H1 (cell line): Measurements from ENCODE around the gene TANC1. TPM values are rescaled to one million over a fixed set of nuclear protein-coding genes. Genes with fewer than 3 reads are reported as not detected.

Source experiments
- CTCF ChIA-PET: fragments of 300-600 bp; sonication (Branson Sonifier 250); formaldehyde crosslinking; loops from one replicate; lab custom pipeline; 2021; ENCODE audit not compliant: partially characterized antibody; lab: Charles Lee
- POLR2A ChIA-PET: fragments of 300-600 bp; sonication (Branson Sonifier 250); formaldehyde crosslinking; loops from one replicate; lab custom pipeline; 2021; ENCODE audit warnings: inconsistent platforms; ENCODE audit not compliant: partially characterized antibody; lab: Charles Lee
- DNase-seq, 2 experiments: peaks; one replicate each; pipeline versions ENCODE4 v3.0.0 to v3.0.0-alpha.2; 2010 to 2022; ENCODE audit warnings: low spot score in 2 of 2, low read depth in 1 of 2, mixed read lengths in 1 of 2
- FAIRE-seq: peaks from 2 replicates; lab custom pipeline; 2011; peaks lifted over from hg19 to GRCh38; lab: Jason Lieb, UNC
- H2AFZ ChIP-seq: 2 replicates; pipeline ENCODE4 v1.8.1; 2012; ENCODE audit warnings: low read length, inconsistent platforms
- H2AK5ac ChIP-seq: 2 replicates; pipeline ENCODE4 v1.6.1; 2013; ENCODE audit warnings: low read depth, low read length
- H2BK120ac ChIP-seq: replicated peaks from 2 replicates; pipeline ENCODE3; 2013; ENCODE audit warnings: low read depth, low read length, inconsistent platforms
- H2BK12ac ChIP-seq: 2 replicates; pipeline ENCODE4 v1.6.1; 2013; ENCODE audit warnings: low read depth, low read length
- H2BK15ac ChIP-seq: 2 replicates; pipeline ENCODE4 v1.6.1; 2013; ENCODE audit warnings: low read length
- H2BK20ac ChIP-seq: 2 replicates; pipeline ENCODE4 v1.6.1; 2013; ENCODE audit warnings: low read length
- H2BK5ac ChIP-seq: 2 replicates; pipeline ENCODE4 v1.6.1; 2013; ENCODE audit warnings: low read depth, low read length
- H3K14ac ChIP-seq: 2 replicates; pipeline ENCODE4 v1.6.1; 2013; ENCODE audit warnings: inconsistent platforms; ENCODE audit not compliant: insufficient read length
- H3K18ac ChIP-seq: 2 replicates; pipeline ENCODE4 v1.6.1; 2013; ENCODE audit warnings: low read length; ENCODE audit errors: extremely low read depth
- H3K23ac ChIP-seq: 2 replicates; pipeline ENCODE4 v1.6.1; 2013; ENCODE audit warnings: inconsistent platforms; ENCODE audit not compliant: insufficient read length
- H3K23me2 ChIP-seq: 2 replicates; pipeline ENCODE4 v1.6.1; 2013; ENCODE audit warnings: low read depth, low read length
- H3K27ac ChIP-seq: 2 replicates; pipeline ENCODE4 v1.6.1; 2011; ENCODE audit warnings: low read depth, low read length, inconsistent platforms
- H3K27me3 ChIP-seq, 4 experiments: replicated peaks in 1 of 4; 1 replicate in 1 of 4; 2 replicates in 3 of 4; pipeline versions ENCODE4 v1.6.1 to v1.8.1; 2011 to 2013; ENCODE audit warnings: low read length in 3 of 4, mild to moderate bottlenecking in 3 of 4, inconsistent platforms in 2 of 4, mixed read lengths in 2 of 4, moderate library complexity in 1 of 4; ENCODE audit not compliant: control insufficient read depth in 3 of 4, insufficient read depth in 3 of 4; ENCODE audit errors: extremely low read depth in 1 of 4
- H3K36me3 ChIP-seq, 4 experiments: 2 replicates each; pipeline versions ENCODE4 v1.6.1 to v1.8.1; 2011 to 2013; ENCODE audit warnings: mild to moderate bottlenecking in 4 of 4, low read length in 3 of 4, moderate library complexity in 2 of 4, control low read depth in 1 of 4, inconsistent platforms in 1 of 4; ENCODE audit not compliant: insufficient read depth in 4 of 4, control insufficient read depth in 2 of 4
- H3K4ac ChIP-seq: replicated peaks from 2 replicates; pipeline ENCODE3; 2013; ENCODE audit warnings: low read length, low read depth, mixed read lengths, inconsistent platforms; ENCODE audit not compliant: insufficient read length
- H3K4me1 ChIP-seq, 4 experiments: replicated peaks in 1 of 4; 1 replicate in 1 of 4; 2 replicates in 3 of 4; pipeline versions ENCODE4 v1.6.1 to v1.8.1; 2011 to 2013; ENCODE audit warnings: low read length in 3 of 4, inconsistent platforms in 2 of 4, mixed read lengths in 1 of 4; ENCODE audit not compliant: insufficient read depth in 4 of 4, control insufficient read depth in 3 of 4
- H3K4me2 ChIP-seq, 2 experiments: 2 replicates each; pipeline versions ENCODE4 v1.6.1 to v1.8.1; 2011 to 2013; ENCODE audit warnings: low read depth in 2 of 2, low read length in 2 of 2, control low read depth in 1 of 2, inconsistent platforms in 1 of 2, mild to moderate bottlenecking in 1 of 2; ENCODE audit not compliant: insufficient read depth in 1 of 2
- H3K4me3 ChIP-seq, 4 experiments: fragments of 200-600, 300-600 bp in 1 of 4; sonication (generic), shearing (Covaris generic), sonication (Bioruptor Twin) in 1 of 4; 2 replicates each; pipeline versions ENCODE4 v1.5.1 to v1.8.1; 2011 to 2016; ENCODE audit warnings: low read length in 4 of 4, low read depth in 3 of 4, control low read depth in 2 of 4, inconsistent platforms in 2 of 4, mild to moderate bottlenecking in 2 of 4, mixed read lengths in 1 of 4, moderate library complexity in 1 of 4; ENCODE audit not compliant: insufficient read depth in 2 of 4; ENCODE audit errors: extremely low read depth in 1 of 4
- H3K56ac ChIP-seq: replicated peaks from 2 replicates; pipeline ENCODE3; 2013; ENCODE audit warnings: low read depth, mild to moderate bottlenecking, mixed read lengths, low read length, inconsistent platforms; ENCODE audit not compliant: insufficient read length
- H3K79me1 ChIP-seq: 2 replicates; pipeline ENCODE4 v1.6.1; 2013; ENCODE audit warnings: low read depth, low read length, control low read depth
- H3K79me2 ChIP-seq, 2 experiments: 2 replicates each; pipeline versions ENCODE4 v1.6.1 to v1.8.1; 2012 to 2013; ENCODE audit warnings: low read length in 2 of 2, mild to moderate bottlenecking in 2 of 2, inconsistent platforms in 1 of 2; ENCODE audit not compliant: insufficient read depth in 2 of 2, control insufficient read depth in 1 of 2
- H3K9ac ChIP-seq, 4 experiments: replicated peaks in 1 of 4; 1 replicate in 1 of 4; 2 replicates in 3 of 4; pipeline versions ENCODE4 v1.6.1 to v1.8.1; 2011 to 2013; ENCODE audit warnings: low read depth in 3 of 4, low read length in 3 of 4, control low read depth in 2 of 4, mild to moderate bottlenecking in 2 of 4, moderate library complexity in 2 of 4, inconsistent platforms in 1 of 4; ENCODE audit errors: extremely low read depth in 1 of 4
- H3K9me3 ChIP-seq, 2 experiments: 2 replicates each; pipeline versions ENCODE4 v1.6.1 to v1.8.1; 2012 to 2013; ENCODE audit warnings: mild to moderate bottlenecking in 2 of 2, moderate library complexity in 2 of 2, control low read depth in 1 of 2, inconsistent platforms in 1 of 2, low read depth in 1 of 2, low read length in 1 of 2, mixed read lengths in 1 of 2; ENCODE audit not compliant: insufficient read depth in 2 of 2
- H4K20me1 ChIP-seq, 2 experiments: replicated peaks in 1 of 2; 2 replicates each; pipeline versions ENCODE3 to v1.8.1; 2011 to 2013; ENCODE audit warnings: inconsistent platforms in 2 of 2, low read length in 2 of 2, mild to moderate bottlenecking in 1 of 2; ENCODE audit not compliant: insufficient read depth in 2 of 2, control insufficient read depth in 1 of 2
- H4K5ac ChIP-seq: 2 replicates; pipeline ENCODE4 v1.6.1; 2013; ENCODE audit warnings: low read length, low read depth, mixed read lengths, inconsistent platforms; ENCODE audit not compliant: insufficient read length
- H4K8ac ChIP-seq: 2 replicates; pipeline ENCODE4 v1.8.0; 2013; ENCODE audit warnings: mild to moderate bottlenecking, moderate library complexity, low read length, inconsistent platforms; ENCODE audit not compliant: insufficient read depth; ENCODE audit errors: extremely low read depth
- H4K91ac ChIP-seq: replicated peaks from 2 replicates; pipeline ENCODE3; 2013; ENCODE audit warnings: low read length, mixed read lengths, inconsistent platforms; ENCODE audit not compliant: insufficient read length
- CHD2 ChIP-seq: IDR thresholded peaks from 2 replicates; pipeline ENCODE4 v1.6.1; 2012; ENCODE audit warnings: low read length, improper control_type of control experiment
- EGR1 ChIP-seq: IDR thresholded peaks from 2 replicates; pipeline ENCODE4 v1.6.1; 2011; ENCODE audit warnings: low read depth, low read length, borderline replicate concordance
- HDAC6 ChIP-seq: IDR thresholded peaks from one replicate; pipeline ENCODE4 v1.7.1; 2012; ENCODE audit warnings: low read depth, mild to moderate bottlenecking, inconsistent platforms, low read length, moderate library complexity
- PHF8 ChIP-seq: fragments of 200-600 bp; sonication (generic); conservative IDR thresholded peaks from 2 replicates; pipeline ENCODE4 v1.7.1; 2012; ENCODE audit warnings: low read depth, mild to moderate bottlenecking, inconsistent platforms, low read length, moderate library complexity
- POLR2AphosphoS5 ChIP-seq: IDR thresholded peaks from 2 replicates; pipeline ENCODE4 v1.6.1; 2011; ENCODE audit warnings: low read depth, low read length
- POU5F1 ChIP-seq: IDR thresholded peaks from 2 replicates; pipeline ENCODE4 v1.6.1; 2011; ENCODE audit warnings: low read depth, mild to moderate bottlenecking, low read length, moderate library complexity
- TCF12 ChIP-seq: IDR thresholded peaks from 2 replicates; pipeline ENCODE4 v1.6.1; 2011; ENCODE audit warnings: low read depth, mild to moderate bottlenecking, low read length
- WGBS, 2 experiments: shearing (Covaris generic) in 1 of 2; methylation state at CpG; one replicate each; pipeline versions ENCODE4 v1.1.6 to v1.1.7; 2013 to 2015; ENCODE audit warnings: low lambda C conversion rate in 2 of 2, mixed read lengths in 2 of 2, inconsistent platforms in 1 of 2, low coverage in 1 of 2, missing lambda C conversion rate in 1 of 2; ENCODE audit not compliant: insufficient replicate concordance in 2 of 2, insufficient coverage in 1 of 2, insufficient read length in 1 of 2; ENCODE audit errors: extremely low coverage in 1 of 2, missing lambda C conversion rate in 1 of 2; 5-methylcytosine and 5-hydroxymethylcytosine counted together
- polyA plus RNA-seq, 7 experiments: library from polyadenylated mRNA; depleted of rRNA in 3 of 7; stranded (reverse) in 5 of 7; unstranded in 2 of 7; fragments of >200 nt in 5 of 7; fragments of 200-250 nt in 2 of 7; gene quantifications; 1 replicate in 5 of 7; 2 replicates in 1 of 7; 4 replicates in 1 of 7; pipeline versions ENCODE4 v1.2.1 to v1.2.3, GENCODE V29; 2011 to 2013; ENCODE audit warnings: missing spikeins in 2 of 7, mixed read lengths in 2 of 7
- total RNA-seq: library from RNA; stranded (reverse); fragmentation: NEBNext Ultra II Directional; extraction: Animal tissue kit (Norgen Biotek cat#: 25700); gene quantifications from 2 replicates; pipeline ENCODE4 v1.2.1, GENCODE V29; 2021
- TF ChIP-seq, protein P1 (sequence below): IDR thresholded peaks from 2 replicates; pipeline ENCODE4 v1.6.1; 2012; ENCODE audit warnings: inconsistent platforms
- TF ChIP-seq, protein P2 (sequence below): IDR thresholded peaks from 2 replicates; pipeline ENCODE4 v1.6.1; 2011; ENCODE audit warnings: low read length, improper control_type of control experiment

The TANC1 gene
- total and polyA plus RNA-seq, 2 of the 8 experiments (the other 6 are each of a cell fraction or from before 2014, with no cell fraction given): 4.1 to 7.6 TPM

DNA sequence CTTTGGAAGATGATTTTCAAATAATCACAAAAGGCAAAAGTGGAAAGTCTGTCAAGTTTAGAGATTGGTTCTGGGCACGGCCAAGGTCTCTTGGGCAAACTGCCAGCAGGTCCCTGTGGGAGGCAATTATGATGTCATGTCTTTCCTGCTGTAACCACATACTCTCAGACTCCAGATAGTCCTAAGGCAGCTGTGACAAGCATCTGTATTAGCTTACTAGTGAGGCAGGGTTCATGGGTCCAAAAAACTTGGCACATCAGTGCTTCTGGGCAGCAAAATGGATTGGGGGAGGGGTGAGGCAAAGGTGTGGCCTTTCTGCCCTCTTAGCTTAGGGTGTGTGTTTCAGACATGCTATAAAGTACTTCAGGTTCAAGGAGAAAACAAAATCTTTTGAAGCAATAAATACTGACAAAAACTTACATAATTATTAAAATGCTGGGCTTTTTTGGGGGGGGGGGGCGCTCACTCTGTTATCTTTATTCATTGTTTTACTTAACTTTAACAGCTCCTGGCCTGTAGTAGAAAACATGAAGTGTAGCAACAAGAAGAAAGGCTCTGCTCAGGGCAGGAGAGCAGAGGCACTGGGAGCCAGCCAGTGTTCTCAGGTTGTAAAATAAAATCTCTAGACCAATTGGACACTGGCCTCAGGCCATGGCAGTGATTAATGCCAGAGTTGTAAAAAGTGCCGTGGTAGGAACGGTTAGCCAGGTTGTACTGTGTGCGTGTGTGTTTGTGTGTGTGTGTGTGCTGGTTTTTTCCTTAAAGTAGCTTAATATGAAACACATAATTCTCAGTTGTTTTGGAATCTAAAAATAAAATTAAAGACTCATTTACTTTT, 14.3 kb upstream of the TANC1 start:
- POLR2A ChIA-PET: interaction anchor here (0.6 kb wide), 1 partner anchor 1531 kb away, joined by 3 read pairs; no protein-coding TSS in a partner anchor
- CTCF ChIA-PET: interaction anchor here (0.6 to 1.6 kb wide), 7 partner anchors 19 to 793 kb away, joined by 3 to 9 read pairs (median 4); no protein-coding TSS in a partner anchor
- TF ChIP-seq, protein P1, sequence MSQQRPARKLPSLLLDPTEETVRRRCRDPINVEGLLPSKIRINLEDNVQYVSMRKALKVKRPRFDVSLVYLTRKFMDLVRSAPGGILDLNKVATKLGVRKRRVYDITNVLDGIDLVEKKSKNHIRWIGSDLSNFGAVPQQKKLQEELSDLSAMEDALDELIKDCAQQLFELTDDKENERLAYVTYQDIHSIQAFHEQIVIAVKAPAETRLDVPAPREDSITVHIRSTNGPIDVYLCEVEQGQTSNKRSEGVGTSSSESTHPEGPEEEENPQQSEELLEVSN: no peak
- TF ChIP-seq POLR2AphosphoS5: no peak
- TF ChIP-seq, protein P2, sequence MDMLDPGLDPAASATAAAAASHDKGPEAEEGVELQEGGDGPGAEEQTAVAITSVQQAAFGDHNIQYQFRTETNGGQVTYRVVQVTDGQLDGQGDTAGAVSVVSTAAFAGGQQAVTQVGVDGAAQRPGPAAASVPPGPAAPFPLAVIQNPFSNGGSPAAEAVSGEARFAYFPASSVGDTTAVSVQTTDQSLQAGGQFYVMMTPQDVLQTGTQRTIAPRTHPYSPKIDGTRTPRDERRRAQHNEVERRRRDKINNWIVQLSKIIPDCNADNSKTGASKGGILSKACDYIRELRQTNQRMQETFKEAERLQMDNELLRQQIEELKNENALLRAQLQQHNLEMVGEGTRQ: no peak
- no peak for TF ChIP-seq HDAC6
- TF ChIP-seq PHF8: no peak
- no peak for TF ChIP-seq EGR1
- TF ChIP-seq TCF12: no peak
- TF ChIP-seq CHD2: no peak
- TF ChIP-seq POU5F1: no peak

More for the DNA sequence above, 14.3 kb upstream of the TANC1 start:
- no peak overlapping the region for H4K5ac ChIP-seq
- no peak overlapping the region for H2BK5ac ChIP-seq
- no peak overlapping the region for H2AK5ac ChIP-seq
- no peaks in the 10 kb centered on the region for H3K9me3 ChIP-seq
- H3K23ac ChIP-seq: no peak overlapping the region
- no peak overlapping the region for H3K4me2 ChIP-seq
- no peaks in the 10 kb centered on the region for H3K79me2 ChIP-seq
- H3K27ac ChIP-seq: no peak overlapping the region
- H3K14ac ChIP-seq: no peak overlapping the region
- H2BK12ac ChIP-seq: no peak overlapping the region
- WGBS, 2 experiments: 84% methylated on average over 5 of the region's 5 CpGs; no CpG with 5 or more reads in 1 of the 2 experiments
- H3K79me1 ChIP-seq: no peaks in the 10 kb centered on the region
- no peaks in the 10 kb centered on the region for H3K4me1 ChIP-seq
- no peak overlapping the region for H3K4me3 ChIP-seq
- H2BK120ac ChIP-seq: no peak overlapping the region
- no peak overlapping the region for H4K91ac ChIP-seq
- H3K27me3 ChIP-seq: no peaks in the 10 kb centered on the region
- no peaks in the 10 kb centered on the region for H4K20me1 ChIP-seq
- H3K23me2 ChIP-seq: no peaks in the 10 kb centered on the region
- no peak overlapping the region for H2BK20ac ChIP-seq
- no peak for DNase-seq
- H3K4ac ChIP-seq: no peak overlapping the region
- no peak overlapping the region; a peak in 1 of 7 replicates for H3K9ac ChIP-seq
- FAIRE-seq: no peak
- H3K56ac ChIP-seq: no peak overlapping the region
- H4K8ac ChIP-seq: no peak overlapping the region
- no peak overlapping the region for H2BK15ac ChIP-seq
- H3K36me3 ChIP-seq: no peaks in the 10 kb centered on the region
- H2AFZ ChIP-seq: no peak overlapping the region
- H3K18ac ChIP-seq: no peak overlapping the region
